ENCODE results near the gene B3GALT4. TPM values are rescaled to one million over a fixed set of nuclear protein-coding genes. Genes with fewer than 3 reads are reported as not detected.
A peak's percentile ranks its signal among the peaks of the same experiment; 100 is the strongest.

B3GALT4 gene
- total and polyA plus RNA-seq, 2 donors (not counting 1 experiment from before 2014, with no cell fraction given): 2.3 to 11.1 TPM

DNA sequence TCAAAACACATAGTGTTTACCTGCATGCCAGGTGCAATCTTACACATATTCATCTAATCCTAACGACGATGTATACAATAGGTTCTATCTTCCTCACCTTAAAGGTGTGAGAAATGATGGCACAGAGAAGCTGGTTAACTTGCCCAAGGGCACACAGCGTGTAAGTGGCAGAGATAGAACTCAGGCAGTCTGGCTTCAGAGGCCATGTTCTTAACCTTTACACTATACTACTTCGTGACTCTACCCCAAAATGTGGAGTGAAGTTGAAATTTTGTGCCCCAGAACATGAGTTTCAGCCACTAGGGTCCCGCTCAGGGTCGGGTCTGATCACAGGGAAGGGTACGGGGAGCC lies 5.8 kb upstream of the B3GALT4 start:
- peak overlapping the region; percentile 95 for H3K9ac ChIP-seq (ENCODE audit: insufficient read depth, low read length)
- H3K4me1 ChIP-seq (ENCODE audit: control insufficient read depth, extremely low read depth, insufficient read depth, low read length): peaks cover 14% of the 10 kb centered on the region
- peak overlapping the region; percentile 75 to 97 (median 92) for H3K4me3 ChIP-seq (replicated peaks in 1 of 4; ENCODE audit: control extremely low read depth in 1 of 4, insufficient read depth in 1 of 4, low read depth in 3 of 4, low read length in 4 of 4)
- H2AFZ ChIP-seq (ENCODE audit: low read length): peak overlapping the region; percentile 97
- H3K79me2 ChIP-seq (ENCODE audit: control insufficient read depth, insufficient read depth, low read length): peaks cover 51% of the 10 kb centered on the region
- H4K20me1 ChIP-seq (ENCODE audit: control insufficient read depth, extremely low read depth, insufficient read depth, low read length): no peaks in the 10 kb centered on the region
- peak overlapping the region; percentile 95 for H3K27ac ChIP-seq (ENCODE audit: insufficient read depth, low read length)
- TF ChIP-seq, protein P1, sequence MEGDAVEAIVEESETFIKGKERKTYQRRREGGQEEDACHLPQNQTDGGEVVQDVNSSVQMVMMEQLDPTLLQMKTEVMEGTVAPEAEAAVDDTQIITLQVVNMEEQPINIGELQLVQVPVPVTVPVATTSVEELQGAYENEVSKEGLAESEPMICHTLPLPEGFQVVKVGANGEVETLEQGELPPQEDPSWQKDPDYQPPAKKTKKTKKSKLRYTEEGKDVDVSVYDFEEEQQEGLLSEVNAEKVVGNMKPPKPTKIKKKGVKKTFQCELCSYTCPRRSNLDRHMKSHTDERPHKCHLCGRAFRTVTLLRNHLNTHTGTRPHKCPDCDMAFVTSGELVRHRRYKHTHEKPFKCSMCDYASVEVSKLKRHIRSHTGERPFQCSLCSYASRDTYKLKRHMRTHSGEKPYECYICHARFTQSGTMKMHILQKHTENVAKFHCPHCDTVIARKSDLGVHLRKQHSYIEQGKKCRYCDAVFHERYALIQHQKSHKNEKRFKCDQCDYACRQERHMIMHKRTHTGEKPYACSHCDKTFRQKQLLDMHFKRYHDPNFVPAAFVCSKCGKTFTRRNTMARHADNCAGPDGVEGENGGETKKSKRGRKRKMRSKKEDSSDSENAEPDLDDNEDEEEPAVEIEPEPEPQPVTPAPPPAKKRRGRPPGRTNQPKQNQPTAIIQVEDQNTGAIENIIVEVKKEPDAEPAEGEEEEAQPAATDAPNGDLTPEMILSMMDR (conservative IDR thresholded peaks at IDR 0.05 in 1 of 2, IDR thresholded peaks at IDR 0.05 in 1 of 2; ENCODE audit: low read depth in 1 of 2, low read length in 2 of 2): no peak
- TF ChIP-seq EZH2 (IDR thresholded peaks at IDR 0.05; ENCODE audit: low read length, missing control alignments): no peak
- peak overlapping the region; percentile 98 for H3K4me2 ChIP-seq (ENCODE audit: extremely low read depth, insufficient read depth, low read length)
- DNase-seq (ENCODE audit: low read depth in 2 of 2): peak in 1 of 2 donors; percentile 38
- peaks cover 19% of the 10 kb centered on the region for H3K36me3 ChIP-seq (ENCODE audit: control insufficient read depth, insufficient read depth, low read length)
- H3K9me3 ChIP-seq (ENCODE audit: control insufficient read depth, insufficient read depth, low read depth, low read length): no peaks in the 10 kb centered on the region
- no peaks in the 10 kb centered on the region for H3K27me3 ChIP-seq (ENCODE audit: control insufficient read depth, insufficient read depth, low read length)

DNA sequence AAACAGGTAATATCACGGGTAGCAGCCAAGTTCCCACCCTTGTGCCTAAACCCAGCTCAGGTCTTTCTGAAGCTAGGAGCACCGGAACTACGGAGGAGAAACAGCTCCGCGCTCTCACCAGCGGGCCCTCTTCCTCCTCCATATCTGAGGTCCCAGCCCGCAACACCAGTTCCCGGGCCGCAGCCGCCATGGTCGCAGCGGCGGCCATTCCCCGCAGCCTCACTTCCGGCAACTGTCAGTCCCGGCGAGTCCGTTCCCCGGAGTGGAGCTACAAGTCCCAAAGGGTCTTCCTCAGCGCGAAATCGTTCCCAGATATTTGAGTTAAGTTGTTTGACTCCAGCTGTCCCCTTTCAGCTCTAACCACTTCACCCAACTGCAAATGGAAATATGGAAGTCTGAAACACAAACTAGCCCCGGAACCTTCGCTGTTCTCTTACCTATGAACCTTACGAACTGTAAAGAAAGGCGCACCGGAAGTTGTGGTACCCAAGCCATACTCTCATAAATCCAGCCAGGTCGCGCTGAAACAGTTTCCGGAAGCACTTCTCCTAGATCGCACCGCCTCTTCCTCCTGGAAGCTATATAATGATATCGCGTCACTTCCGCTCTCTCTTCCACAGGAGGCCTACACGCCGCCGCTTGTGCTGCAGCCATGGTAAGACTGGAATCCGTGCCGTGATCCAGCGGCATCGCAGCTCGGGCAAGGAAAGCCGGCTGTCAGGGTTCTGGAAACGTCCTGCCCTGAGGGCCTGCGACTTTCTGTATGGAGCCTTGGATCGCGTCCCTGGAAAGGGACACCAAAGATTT lies 5.3 kb upstream of the B3GALT4 start, which contains the start of the genes RPS18 and VPS52:
Gene RPS18, plus strand, starts transcription at position 608 of the 807 bp plus-strand sequence. Its CDS starts 45 bp downstream, at position 653.
Gene VPS52, minus strand, starts transcription at position 409 of the 807 bp plus-strand sequence. Its CDS starts 201 bp downstream, at position 208.
- peaks cover 51% of the 10 kb centered on the region for H3K79me2 ChIP-seq (ENCODE audit: control insufficient read depth, insufficient read depth, low read length)
- no peaks in the 10 kb centered on the region for H3K9me3 ChIP-seq (ENCODE audit: control insufficient read depth, insufficient read depth, low read depth, low read length)
- H3K9ac ChIP-seq (ENCODE audit: insufficient read depth, low read length): peak within 1 kb of the TSS; percentile 95
- peak within 1 kb of the TSS; percentile 100 for H3K4me2 ChIP-seq (ENCODE audit: extremely low read depth, insufficient read depth, low read length)
- TF ChIP-seq EZH2 (IDR thresholded peaks at IDR 0.05; ENCODE audit: low read length, missing control alignments): no peak
- TF ChIP-seq, protein P1 (conservative IDR thresholded peaks at IDR 0.05 in 1 of 2, IDR thresholded peaks at IDR 0.05 in 1 of 2; ENCODE audit: low read depth in 1 of 2, low read length in 2 of 2): no peak
- H3K27me3 ChIP-seq (ENCODE audit: control insufficient read depth, insufficient read depth, low read length): no peaks in the 10 kb centered on the region
- peaks cover 17% of the 10 kb centered on the region for H3K36me3 ChIP-seq (ENCODE audit: control insufficient read depth, insufficient read depth, low read length)
- peak within 1 kb of the TSS; percentile 75 to 97 (median 92) for H3K4me3 ChIP-seq (replicated peaks in 1 of 4; ENCODE audit: control extremely low read depth in 1 of 4, insufficient read depth in 1 of 4, low read depth in 3 of 4, low read length in 4 of 4)
- peaks cover 17% of the 10 kb centered on the region for H3K4me1 ChIP-seq (ENCODE audit: control insufficient read depth, extremely low read depth, insufficient read depth, low read length)
- peak; percentile 99 to 100 for DNase-seq (ENCODE audit: low read depth in 2 of 2)
- no peaks in the 10 kb centered on the region for H4K20me1 ChIP-seq (ENCODE audit: control insufficient read depth, extremely low read depth, insufficient read depth, low read length)
- peak within 1 kb of the TSS; percentile 97 for H2AFZ ChIP-seq (ENCODE audit: low read length)
- H3K27ac ChIP-seq (ENCODE audit: insufficient read depth, low read length): peak within 1 kb of the TSS; percentile 95

DNA sequence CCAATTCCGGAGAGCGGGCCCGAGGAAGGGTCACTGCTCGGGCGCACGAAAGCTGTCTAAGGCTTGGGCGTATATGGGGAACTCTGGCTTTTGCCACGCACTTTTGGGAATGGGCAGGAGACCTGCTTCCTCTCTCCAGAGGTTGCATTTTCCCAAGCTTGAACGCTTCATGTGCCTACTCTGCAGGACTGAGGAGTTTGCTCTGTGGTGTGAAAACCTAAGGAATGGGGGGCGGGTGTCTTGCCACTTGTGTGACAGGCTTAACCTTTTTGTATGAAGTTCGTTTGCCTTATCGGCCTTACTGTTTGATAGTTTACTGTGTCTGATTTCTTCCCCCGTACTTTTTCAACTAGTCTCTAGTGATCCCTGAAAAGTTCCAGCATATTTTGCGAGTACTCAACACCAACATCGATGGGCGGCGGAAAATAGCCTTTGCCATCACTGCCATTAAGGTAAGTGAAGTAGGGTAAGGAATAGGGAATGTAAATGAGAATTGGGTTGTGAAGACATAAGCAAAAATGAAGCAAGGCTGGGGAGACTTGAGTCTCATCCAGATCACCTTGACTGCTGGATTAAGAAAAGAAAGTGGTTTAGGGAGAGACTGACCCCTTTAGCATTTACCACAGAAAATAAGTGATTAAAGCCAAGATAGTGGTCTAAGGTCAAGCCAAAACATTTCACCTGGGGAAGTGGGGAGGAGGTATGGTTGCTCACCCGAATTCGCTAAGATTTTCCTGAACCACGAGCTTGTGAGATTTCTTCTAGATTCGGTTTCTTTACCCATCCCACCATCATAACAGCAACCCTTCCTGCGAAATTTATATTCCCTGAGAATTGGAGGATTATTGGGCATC lies 4.4 kb upstream of the B3GALT4 start:
- DNase-seq (ENCODE audit: low read depth in 2 of 2): no peak
- Histone ChIP-seq H4K20me1 (ENCODE audit: control insufficient read depth, extremely low read depth, insufficient read depth, low read length) (no peaks in the 10 kb centered on the region), H3K4me3 (replicated peaks in 1 of 4; ENCODE audit: control extremely low read depth in 1 of 4, insufficient read depth in 1 of 4, low read depth in 3 of 4, low read length in 4 of 4) (peak overlapping the region; percentile 75 to 97 (median 92)), H3K27me3 (ENCODE audit: control insufficient read depth, insufficient read depth, low read length) (no peaks in the 10 kb centered on the region), H3K9ac (ENCODE audit: insufficient read depth, low read length) (peak overlapping the region; percentile 78), H2AFZ (ENCODE audit: low read length) (no peak overlapping the region), H3K27ac (ENCODE audit: insufficient read depth, low read length) (peak overlapping the region; percentile 95), H3K4me1 (ENCODE audit: control insufficient read depth, extremely low read depth, insufficient read depth, low read length) (peaks cover 19% of the 10 kb centered on the region), H3K79me2 (ENCODE audit: control insufficient read depth, insufficient read depth, low read length) (peaks cover 51% of the 10 kb centered on the region), H3K9me3 (ENCODE audit: control insufficient read depth, insufficient read depth, low read depth, low read length) (no peaks in the 10 kb centered on the region), H3K4me2 (ENCODE audit: extremely low read depth, insufficient read depth, low read length) (peak overlapping the region; percentile 100), H3K36me3 (ENCODE audit: control insufficient read depth, insufficient read depth, low read length) (peaks cover 19% of the 10 kb centered on the region)
- no peak for TF ChIP-seq EZH2 (IDR thresholded peaks at IDR 0.05; ENCODE audit: low read length, missing control alignments)
- TF ChIP-seq, protein P1 (conservative IDR thresholded peaks at IDR 0.05 in 1 of 2, IDR thresholded peaks at IDR 0.05 in 1 of 2; ENCODE audit: low read depth in 1 of 2, low read length in 2 of 2): no peak

Data from fibroblast of lung (primary cell).